Endothelial cell of umbilical vein (primary cell): ENCODE data around the gene UBE2E1. TPM values are rescaled to one million over a fixed set of nuclear protein-coding genes. Genes with fewer than 3 reads are reported as not detected.

ENCODE experiments used
- BruUV-seq: library from RNA; stranded (reverse); fragments of 400-500 nt; replicated peaks from 2 replicates; lab custom pipeline; 2021; lab: Mats Ljungman, UMichigan
- CTCF ChIA-PET: fragments of 300-600, 350-600 bp; sonication (Branson Sonifier 250); formaldehyde crosslinking; loops from one replicate; lab custom pipeline; 2021; ENCODE audit warnings: antibody characterized with exemption, inconsistent platforms; lab: Charles Lee
- POLR2A ChIA-PET: fragments of 300-600, 350-600 bp; sonication (Branson Sonifier 250); formaldehyde crosslinking; loops from one replicate; lab custom pipeline; 2021; ENCODE audit warnings: antibody characterized with exemption, inconsistent platforms; lab: Charles Lee
- DNase-seq: peaks from one replicate; pipeline ENCODE4 v3.0.0-alpha.2; 2011; ENCODE audit warnings: low read depth, low spot score
- FAIRE-seq: peaks from 2 replicates; lab custom pipeline; 2011; peaks lifted over from hg19 to GRCh38; lab: Jason Lieb, UNC
- H2AFZ ChIP-seq: 2 replicates; pipeline ENCODE4 v1.6.0; 2012; ENCODE audit warnings: low read depth, low read length, control low read depth, inconsistent platforms
- H3K27ac ChIP-seq: 2 replicates; pipeline ENCODE4 v1.5.1; 2011; ENCODE audit warnings: low read depth, mild to moderate bottlenecking, control low read depth, low read length, moderate library complexity; ENCODE audit not compliant: insufficient read depth
- H3K27me3 ChIP-seq, 2 experiments: 2 replicates each; pipeline versions ENCODE4 v1.6.0 to v1.6.1; 2011; ENCODE audit warnings: low read length in 2 of 2, mixed read lengths in 1 of 2; ENCODE audit not compliant: control insufficient read depth in 2 of 2, insufficient read depth in 2 of 2
- H3K36me3 ChIP-seq, 2 experiments: 2 replicates in 1 of 2; 3 replicates in 1 of 2; pipeline ENCODE4 v1.5.1; 2011; ENCODE audit warnings: low read length in 2 of 2, mild to moderate bottlenecking in 1 of 2, moderate library complexity in 1 of 2; ENCODE audit not compliant: control insufficient read depth in 2 of 2, insufficient read depth in 2 of 2; ENCODE audit errors: extremely low read depth in 1 of 2
- H3K4me1 ChIP-seq: 3 replicates; pipeline ENCODE4 v1.5.1; 2011; ENCODE audit warnings: mild to moderate bottlenecking, low read length; ENCODE audit not compliant: control insufficient read depth, insufficient read depth; ENCODE audit errors: extremely low read depth
- H3K4me2 ChIP-seq: 2 replicates; pipeline ENCODE4 v1.6.1; 2011; ENCODE audit warnings: low read length, control low read depth, mixed read lengths; ENCODE audit not compliant: insufficient read depth
- H3K4me3 ChIP-seq, 3 experiments: fragments of 200-600 bp in 1 of 3; sonication (generic), shearing (Covaris generic) in 1 of 3; replicated peaks in 1 of 3; 2 replicates each; pipeline ENCODE4 v1.5.1; 2011 to 2016; ENCODE audit warnings: control low read depth in 3 of 3, low read length in 3 of 3, mild to moderate bottlenecking in 2 of 3, inconsistent platforms in 1 of 3, low read depth in 1 of 3, moderate library complexity in 1 of 3; ENCODE audit not compliant: insufficient read depth in 1 of 3
- H3K79me2 ChIP-seq: 2 replicates; pipeline ENCODE4 v1.6.0; 2012; ENCODE audit warnings: low read length, inconsistent platforms; ENCODE audit not compliant: control insufficient read depth, insufficient read depth
- H3K9ac ChIP-seq: replicated peaks from 2 replicates; pipeline ENCODE3; 2011; ENCODE audit warnings: low read length, control low read depth; ENCODE audit not compliant: insufficient read depth; ENCODE audit errors: extremely low read depth
- H3K9me1 ChIP-seq: replicated peaks from 3 replicates; pipeline ENCODE4 v1.6.0; 2011; ENCODE audit warnings: mild to moderate bottlenecking, low read length; ENCODE audit not compliant: control insufficient read depth, insufficient read depth; ENCODE audit errors: extremely low read depth
- H3K9me3 ChIP-seq: replicated peaks from 2 replicates; pipeline ENCODE4 v1.5.1; 2012; ENCODE audit warnings: low read length, inconsistent platforms; ENCODE audit not compliant: control insufficient read depth, insufficient read depth
- H4K20me1 ChIP-seq: replicated peaks from 2 replicates; pipeline ENCODE3; 2011; ENCODE audit warnings: mild to moderate bottlenecking, low read length; ENCODE audit not compliant: control insufficient read depth, insufficient read depth; ENCODE audit errors: extremely low read depth
- CTCF ChIP-seq, 2 donors: IDR thresholded peaks; 1 replicate in 1 of 2; 2 replicates in 1 of 2; pipeline ENCODE4 v1.5.1; 2011; ENCODE audit warnings: low read length in 2 of 2, mild to moderate bottlenecking in 2 of 2, moderate library complexity in 2 of 2, control low read depth in 1 of 2, inconsistent platforms in 1 of 2, low read depth in 1 of 2; ENCODE audit not compliant: insufficient read depth in 1 of 2; ENCODE audit errors: extremely low read depth in 1 of 2
- EZH2 ChIP-seq: IDR thresholded peaks from 2 replicates; pipeline ENCODE4 v1.6.1; 2012; ENCODE audit warnings: borderline replicate concordance, low read depth, mild to moderate bottlenecking, moderate library complexity, low read length, inconsistent platforms; ENCODE audit not compliant: severe bottlenecking
- FOS ChIP-seq: IDR thresholded peaks from 2 replicates; pipeline ENCODE4 v1.6.1; 2011; ENCODE audit warnings: mild to moderate bottlenecking, low read length, moderate library complexity, borderline replicate concordance; ENCODE audit not compliant: insufficient read depth
- GATA2 ChIP-seq: IDR thresholded peaks from 2 replicates; pipeline ENCODE4 v1.7.0; 2011; ENCODE audit warnings: low read depth, mild to moderate bottlenecking, moderate library complexity, mixed read lengths, low read length; ENCODE audit not compliant: insufficient read length, insufficient read depth
- JUN ChIP-seq: IDR thresholded peaks from 2 replicates; pipeline ENCODE4 v1.6.1; 2011; ENCODE audit warnings: borderline replicate concordance, low read depth; ENCODE audit not compliant: insufficient read length, insufficient read depth
- MAX ChIP-seq: IDR thresholded peaks from 2 replicates; pipeline ENCODE4 v1.6.1; 2011; ENCODE audit not compliant: insufficient read depth, insufficient read length
- MYC ChIP-seq: IDR thresholded peaks from one replicate; pipeline ENCODE4 v1.6.1; 2011; ENCODE audit warnings: mild to moderate bottlenecking, low read depth, low read length
- POLR2A ChIP-seq: IDR thresholded peaks from 2 replicates; pipeline ENCODE4 v1.6.1; 2012; ENCODE audit warnings: low read depth, mild to moderate bottlenecking, control low read depth, low read length
- POLR2AphosphoS5 ChIP-seq: IDR thresholded peaks from 2 replicates; pipeline ENCODE4 v1.6.1; 2012; ENCODE audit warnings: low read depth, mild to moderate bottlenecking, control low read depth, low read length, moderate library complexity; ENCODE audit not compliant: insufficient read depth
- dilution Hi-C: fragments of 300-500 bp; cut with MboI; formaldehyde crosslinking; loops from one replicate; pipeline ENCODE4 v1.15.0; 2019; ENCODE audit warnings: low sequenced_read_pairs; ENCODE audit not compliant: extremely low pct_ligation_motif_present
- intact Hi-C: fragments of 100-400 bp; cut with micrococcal nuclease; formaldehyde crosslinking; loops from one replicate; pipeline ENCODE4 v1.10.0; 2022
- polyA plus RNA-seq, 4 experiments: library from polyadenylated mRNA; depleted of rRNA in 3 of 4; stranded (reverse) in 3 of 4; unstranded in 1 of 4; fragments of >200 nt; gene quantifications; 2 replicates each; pipeline versions ENCODE4 v1.2.1 to v1.2.3, GENCODE V29; 2011 to 2012; ENCODE audit warnings: missing spikeins in 1 of 4
- total RNA-seq: library from RNA; stranded (reverse); gene quantifications from 2 replicates; pipeline ENCODE4 v1.2.3, GENCODE V29; 2021

Gene UBE2E1
- total and polyA plus RNA-seq, 2 donors (not counting 3 experiments of a cell fraction or from before 2014, with no cell fraction given) = 72.7 to 114 TPM

GRCh38 chr3:23795096-23795495 lies 10.7 kb upstream of the UBE2E1 start:
- no peak overlapping the region for H3K4me3 ChIP-seq
- intact Hi-C loops = no loop called here
- ChIA-PET CTCF (no interaction called here), POLR2A (no interaction called here)
- DNase-seq (no peak), FAIRE-seq (no peak)
- no peaks in the 10 kb centered on the region for H4K20me1 ChIP-seq
- BruUV-seq = no TSS peak
- no peak overlapping the region for H3K4me2 ChIP-seq
- no peaks in the 10 kb centered on the region for H3K9me3 ChIP-seq
- no peaks in the 10 kb centered on the region for H3K9me1 ChIP-seq
- no peak overlapping the region for H3K9ac ChIP-seq
- no peaks in the 10 kb centered on the region for H3K36me3 ChIP-seq
- no peak overlapping the region for H3K27ac ChIP-seq
- dilution Hi-C loops = no loop called here
- H3K27me3 ChIP-seq = peaks cover 0 to 2% of the 10 kb centered on the region in 2 experiments
- TF ChIP-seq POLR2A = no peak
- TF ChIP-seq JUN = no peak
- H3K4me1 ChIP-seq = no peaks in the 10 kb centered on the region
- H3K79me2 ChIP-seq = no peaks in the 10 kb centered on the region
- no peak overlapping the region for H2AFZ ChIP-seq

- dilution Hi-C loops (no loop called here), intact Hi-C loops (no loop called here)
- POLR2A ChIA-PET = interaction anchor here (0.6 kb wide), 1 partner anchor 120 kb away, joined by 3 read pairs; the partner anchor contains the start of genes NKIRAS1 and RPL15
- Histone ChIP-seq H3K4me2 (no peak overlapping the region), H3K27ac (no peak overlapping the region), H2AFZ (no peak overlapping the region), H3K9me1 (no peaks in the 10 kb centered on the region), H4K20me1 (no peaks in the 10 kb centered on the region), H3K27me3 (peaks cover 0 to 1% of the 10 kb centered on the region in 2 experiments), H3K36me3 (no peaks in the 10 kb centered on the region), H3K4me3 (no peak overlapping the region), H3K79me2 (no peaks in the 10 kb centered on the region), H3K9ac (no peak overlapping the region), H3K4me1 (no peaks in the 10 kb centered on the region), H3K9me3 (no peaks in the 10 kb centered on the region)
- CTCF ChIA-PET = no interaction called here
- no peak for TF ChIP-seq EZH2
- TF ChIP-seq FOS = no peak
- no peak for TF ChIP-seq POLR2AphosphoS5
- no peak for TF ChIP-seq MYC
- TF ChIP-seq JUN = no peak
- TF ChIP-seq MAX = no peak
- TF ChIP-seq CTCF (IDR thresholded peaks at IDR 0.05; ENCODE audit: extremely low read depth in 1 of 2, insufficient read depth in 1 of 2, low read depth in 1 of 2, low read length in 2 of 2) = no peak
- no peak for TF ChIP-seq POLR2A
- no peak for TF ChIP-seq GATA2
- BruUV-seq = no TSS peak
- FAIRE-seq (no peak), DNase-seq (no peak)
Measured at GRCh38 chr3:23796518-23796917, 9.2 kb upstream of the UBE2E1 start.
